WTC11 (cell line): ENCODE results near the gene ETV6. TPM values are rescaled to one million over a fixed set of nuclear protein-coding genes. Genes with fewer than 3 reads are reported as not detected.

Source experiments
- ATAC-seq: fragments of 200-7000 bp; cut with Tn5 transposase; 2 replicates; pipeline ENCODE4 v1.10.0; 2021; ENCODE audit warnings: mild to moderate bottlenecking, moderate library complexity
- CTCF ChIA-PET: fragments of 300-600 bp; sonication (Branson Sonifier 250); formaldehyde crosslinking; loops from one replicate; lab custom pipeline; 2021; ENCODE audit warnings: antibody characterized with exemption; lab: Charles Lee
- POLR2A ChIA-PET: fragments of 350-600 bp; sonication (Branson Sonifier 250); formaldehyde crosslinking; loops from one replicate; lab custom pipeline; 2021; ENCODE audit warnings: antibody characterized with exemption; lab: Charles Lee
- DNase-seq: peaks from one replicate; pipeline ENCODE4 v3.0.0; 2021; ENCODE audit warnings: low spot score
- H3K27ac Mint-ChIP-seq: 2 replicates; pipeline ENCODE4 v1.8.0; 2021; ENCODE audit warnings: mixed read lengths
- H3K27me3 Mint-ChIP-seq: 2 replicates; pipeline ENCODE4 v1.8.0; 2021; ENCODE audit warnings: low read depth, mild to moderate bottlenecking, moderate library complexity, mixed read lengths
- H3K36me3 Mint-ChIP-seq: 2 replicates; pipeline ENCODE4 v1.8.0; 2021; ENCODE audit warnings: mixed read lengths
- H3K4me1 Mint-ChIP-seq: 2 replicates; pipeline ENCODE4 v1.8.0; 2022; ENCODE audit warnings: mixed read lengths
- H3K4me3 Mint-ChIP-seq: 2 replicates; pipeline ENCODE4 v1.8.0; 2021; ENCODE audit warnings: mild to moderate bottlenecking, moderate library complexity, mixed read lengths
- H3K9me3 Mint-ChIP-seq: 2 replicates; pipeline ENCODE4 v1.8.0; 2021; ENCODE audit warnings: mixed read lengths
- ATF3 ChIP-seq: sonication (generic); formaldehyde crosslinking; conservative IDR thresholded peaks from 2 replicates; pipeline ENCODE4 v1.8.1; 2022; ENCODE audit warnings: mild to moderate bottlenecking, missing genetic modification reagents
- CREB1 ChIP-seq: sonication (generic); formaldehyde crosslinking; IDR thresholded peaks from 2 replicates; pipeline ENCODE4 v1.8.0; 2023; ENCODE audit warnings: mild to moderate bottlenecking, missing genetic modification reagents
- E2F1 ChIP-seq: sonication (generic); formaldehyde crosslinking; IDR thresholded peaks from 2 replicates; pipeline ENCODE4 v1.8.0; 2022; ENCODE audit warnings: mild to moderate bottlenecking, missing genetic modification reagents
- ELF4 ChIP-seq: sonication (generic); formaldehyde crosslinking; IDR thresholded peaks from 2 replicates; pipeline ENCODE4 v1.8.1; 2022; ENCODE audit warnings: low read depth, mild to moderate bottlenecking, moderate library complexity, missing genetic modification reagents
- EMX1 ChIP-seq: fragments of 250-450 bp; sonication (Bioruptor Pico); IDR thresholded peaks from 2 replicates; pipeline ENCODE4 v1.8.0; 2021; ENCODE audit warnings: mild to moderate bottlenecking
- GABPB1 ChIP-seq: sonication (generic); formaldehyde crosslinking; IDR thresholded peaks from 2 replicates; pipeline ENCODE4 v1.8.1; 2023; ENCODE audit warnings: mild to moderate bottlenecking, missing genetic modification reagents
- HMGA2 ChIP-seq: fragments of 250-450 bp; sonication (Bioruptor Pico); IDR thresholded peaks from 2 replicates; pipeline ENCODE4 v1.4.0; 2021; ENCODE audit warnings: mild to moderate bottlenecking, moderate library complexity
- HMGXB4 ChIP-seq: sonication (generic); formaldehyde crosslinking; IDR thresholded peaks from 2 replicates; pipeline ENCODE4 v1.8.1; 2023; ENCODE audit warnings: mild to moderate bottlenecking, moderate library complexity, missing genetic modification reagents
- NFE2L1 ChIP-seq: sonication (generic); formaldehyde crosslinking; IDR thresholded peaks from 2 replicates; pipeline ENCODE4 v1.8.1; 2023; ENCODE audit warnings: missing genetic modification reagents
- NR1H2 ChIP-seq: sonication (generic); formaldehyde crosslinking; IDR thresholded peaks from 2 replicates; pipeline ENCODE4 v1.9.0; 2021; ENCODE audit warnings: mild to moderate bottlenecking, moderate library complexity, missing genetic modification reagents
- RELA ChIP-seq: sonication (generic); formaldehyde crosslinking; IDR thresholded peaks from 2 replicates; pipeline ENCODE4 v1.8.1; 2022; ENCODE audit warnings: missing genetic modification reagents, mild to moderate bottlenecking, borderline replicate concordance
- TCF7 ChIP-seq: sonication (generic); formaldehyde crosslinking; IDR thresholded peaks from 2 replicates; pipeline ENCODE4 v1.8.0; 2022; ENCODE audit warnings: mild to moderate bottlenecking, low read depth, missing genetic modification reagents, moderate library complexity
- ZNF416 ChIP-seq: fragments of 250-450 bp; sonication (Bioruptor Pico); IDR thresholded peaks from 2 replicates; pipeline ENCODE4 v1.9.0; 2021; ENCODE audit warnings: mild to moderate bottlenecking, inconsistent platforms
- total RNA-seq: library from RNA; stranded (reverse); gene quantifications from 3 replicates; pipeline ENCODE4 v1.2.3, GENCODE V29; 2021
- TF ChIP-seq, protein P1 (sequence below): sonication (generic); formaldehyde crosslinking; IDR thresholded peaks from 2 replicates; pipeline ENCODE4 v1.8.1; 2023; ENCODE audit warnings: mild to moderate bottlenecking, missing genetic modification reagents
- TF ChIP-seq, protein P2 (sequence below): sonication (generic); formaldehyde crosslinking; IDR thresholded peaks from 2 replicates; pipeline ENCODE4 v1.8.1; 2022; ENCODE audit warnings: low read depth, mild to moderate bottlenecking, moderate library complexity, missing genetic modification reagents, borderline replicate concordance
- TF ChIP-seq, protein P3 (sequence below): sonication (generic); formaldehyde crosslinking; IDR thresholded peaks from 2 replicates; pipeline ENCODE4 v1.8.1; 2023; ENCODE audit warnings: mild to moderate bottlenecking, missing genetic modification reagents, borderline replicate concordance

The ETV6 gene
- total RNA-seq, 1 experiment from 2014 or later = 23.5 TPM

DNA sequence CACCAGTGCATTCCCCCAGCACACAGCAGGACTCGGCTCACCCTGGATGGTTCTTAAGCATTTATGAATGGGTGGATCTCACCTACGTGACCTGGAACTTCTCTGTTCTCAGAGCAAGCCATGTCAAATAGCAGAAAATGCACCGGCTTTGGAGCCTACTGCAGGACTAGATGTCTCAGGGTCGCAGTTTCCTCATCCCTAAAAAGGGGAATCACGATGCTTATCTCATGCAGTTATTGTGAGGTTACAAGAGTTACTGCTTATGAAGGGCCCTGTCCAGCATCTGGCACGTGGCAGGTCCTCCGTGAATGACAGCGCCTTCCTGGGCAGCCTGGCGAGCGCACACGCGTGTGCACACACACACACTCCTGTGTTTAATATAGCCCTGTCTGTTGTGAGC lies 128.5 kb downstream of the ETV6 start:
- CTCF ChIA-PET = no interaction called here
- DNase-seq (no peak), ATAC-seq (no peak)
- H3K36me3 Mint-ChIP-seq = no peaks in the 10 kb centered on the region
- POLR2A ChIA-PET = no interaction called here
- H3K4me1 Mint-ChIP-seq = peaks cover 32% of the 10 kb centered on the region
- no peaks in the 10 kb centered on the region for H3K27me3 Mint-ChIP-seq
- no peaks in the 10 kb centered on the region for H3K9me3 Mint-ChIP-seq
- no peak overlapping the region; the same call in 1 of the 2 replicates for H3K27ac Mint-ChIP-seq
- no peak overlapping the region for H3K4me3 Mint-ChIP-seq
- TF ChIP-seq, protein P1, sequence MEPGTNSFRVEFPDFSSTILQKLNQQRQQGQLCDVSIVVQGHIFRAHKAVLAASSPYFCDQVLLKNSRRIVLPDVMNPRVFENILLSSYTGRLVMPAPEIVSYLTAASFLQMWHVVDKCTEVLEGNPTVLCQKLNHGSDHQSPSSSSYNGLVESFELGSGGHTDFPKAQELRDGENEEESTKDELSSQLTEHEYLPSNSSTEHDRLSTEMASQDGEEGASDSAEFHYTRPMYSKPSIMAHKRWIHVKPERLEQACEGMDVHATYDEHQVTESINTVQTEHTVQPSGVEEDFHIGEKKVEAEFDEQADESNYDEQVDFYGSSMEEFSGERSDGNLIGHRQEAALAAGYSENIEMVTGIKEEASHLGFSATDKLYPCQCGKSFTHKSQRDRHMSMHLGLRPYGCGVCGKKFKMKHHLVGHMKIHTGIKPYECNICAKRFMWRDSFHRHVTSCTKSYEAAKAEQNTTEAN = no peak
- TF ChIP-seq, protein P2, sequence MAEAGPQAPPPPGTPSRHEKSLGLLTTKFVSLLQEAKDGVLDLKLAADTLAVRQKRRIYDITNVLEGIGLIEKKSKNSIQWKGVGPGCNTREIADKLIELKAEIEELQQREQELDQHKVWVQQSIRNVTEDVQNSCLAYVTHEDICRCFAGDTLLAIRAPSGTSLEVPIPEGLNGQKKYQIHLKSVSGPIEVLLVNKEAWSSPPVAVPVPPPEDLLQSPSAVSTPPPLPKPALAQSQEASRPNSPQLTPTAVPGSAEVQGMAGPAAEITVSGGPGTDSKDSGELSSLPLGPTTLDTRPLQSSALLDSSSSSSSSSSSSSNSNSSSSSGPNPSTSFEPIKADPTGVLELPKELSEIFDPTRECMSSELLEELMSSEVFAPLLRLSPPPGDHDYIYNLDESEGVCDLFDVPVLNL = no peak
- TF ChIP-seq NR1H2 (CRISPR knock-in tag) (no peak), HMGXB4 (CRISPR knock-in tag) (no peak), NFE2L1 (CRISPR knock-in tag) (no peak), CREB1 (CRISPR knock-in tag) (no peak)

- TF ChIP-seq GABPB1 (CRISPR knock-in tag) (no peak), ZNF416 (CRISPR knock-in tag) (no peak), EMX1 (no peak), RELA (no peak), CREB1 (CRISPR knock-in tag) (no peak), TCF7 (CRISPR knock-in tag) (no peak), ATF3 (CRISPR knock-in tag) (no peak), E2F1 (no peak), HMGA2 (CRISPR knock-in tag) (no peak), ELF4 (CRISPR knock-in tag) (no peak)
- TF ChIP-seq, protein P3, sequence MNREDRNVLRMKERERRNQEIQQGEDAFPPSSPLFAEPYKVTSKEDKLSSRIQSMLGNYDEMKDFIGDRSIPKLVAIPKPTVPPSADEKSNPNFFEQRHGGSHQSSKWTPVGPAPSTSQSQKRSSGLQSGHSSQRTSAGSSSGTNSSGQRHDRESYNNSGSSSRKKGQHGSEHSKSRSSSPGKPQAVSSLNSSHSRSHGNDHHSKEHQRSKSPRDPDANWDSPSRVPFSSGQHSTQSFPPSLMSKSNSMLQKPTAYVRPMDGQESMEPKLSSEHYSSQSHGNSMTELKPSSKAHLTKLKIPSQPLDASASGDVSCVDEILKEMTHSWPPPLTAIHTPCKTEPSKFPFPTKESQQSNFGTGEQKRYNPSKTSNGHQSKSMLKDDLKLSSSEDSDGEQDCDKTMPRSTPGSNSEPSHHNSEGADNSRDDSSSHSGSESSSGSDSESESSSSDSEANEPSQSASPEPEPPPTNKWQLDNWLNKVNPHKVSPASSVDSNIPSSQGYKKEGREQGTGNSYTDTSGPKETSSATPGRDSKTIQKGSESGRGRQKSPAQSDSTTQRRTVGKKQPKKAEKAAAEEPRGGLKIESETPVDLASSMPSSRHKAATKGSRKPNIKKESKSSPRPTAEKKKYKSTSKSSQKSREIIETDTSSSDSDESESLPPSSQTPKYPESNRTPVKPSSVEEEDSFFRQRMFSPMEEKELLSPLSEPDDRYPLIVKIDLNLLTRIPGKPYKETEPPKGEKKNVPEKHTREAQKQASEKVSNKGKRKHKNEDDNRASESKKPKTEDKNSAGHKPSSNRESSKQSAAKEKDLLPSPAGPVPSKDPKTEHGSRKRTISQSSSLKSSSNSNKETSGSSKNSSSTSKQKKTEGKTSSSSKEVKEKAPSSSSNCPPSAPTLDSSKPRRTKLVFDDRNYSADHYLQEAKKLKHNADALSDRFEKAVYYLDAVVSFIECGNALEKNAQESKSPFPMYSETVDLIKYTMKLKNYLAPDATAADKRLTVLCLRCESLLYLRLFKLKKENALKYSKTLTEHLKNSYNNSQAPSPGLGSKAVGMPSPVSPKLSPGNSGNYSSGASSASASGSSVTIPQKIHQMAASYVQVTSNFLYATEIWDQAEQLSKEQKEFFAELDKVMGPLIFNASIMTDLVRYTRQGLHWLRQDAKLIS (CRISPR knock-in tag) = no peak
- POLR2A ChIA-PET = no interaction called here
- Mint-ChIP-seq H3K27ac (no peak overlapping the region), H3K4me1 (peaks cover 41% of the 10 kb centered on the region), H3K4me3 (no peak overlapping the region), H3K36me3 (no peaks in the 10 kb centered on the region), H3K9me3 (no peaks in the 10 kb centered on the region), H3K27me3 (no peaks in the 10 kb centered on the region)
- ATAC-seq = no peak
- CTCF ChIA-PET = interaction anchor here (1.2 to 1.5 kb wide), 2 partner anchors 24 to 224 kb away, joined by 3 read pairs; no protein-coding TSS in a partner anchor
- DNase-seq = no peak
Observed at GRCh38 chr12:11778713-11779685, 129.5 kb downstream of the ETV6 start.
